Neural cell (in vitro differentiated cells): ENCODE measurements around the gene CLEC16A. TPM values are rescaled to one million over a fixed set of nuclear protein-coding genes. Genes with fewer than 3 reads are reported as not detected.

Experiments used
- H2AFZ ChIP-seq: fragments of 200-600, 300-800 bp; sonication (generic), shearing (Covaris generic); 2 replicates; pipeline ENCODE4 v1.6.0; 2014; ENCODE audit warnings: low read depth, mild to moderate bottlenecking, antibody characterized with exemption, low read length, moderate library complexity
- H3F3A ChIP-seq: fragments of 200-600 bp; shearing (Covaris generic); 2 replicates; pipeline ENCODE4 v1.6.1; 2016; ENCODE audit warnings: mild to moderate bottlenecking, moderate library complexity, mixed read lengths, antibody characterized with exemption, low read length; ENCODE audit not compliant: insufficient read depth, poor library complexity, severe bottlenecking
- H3K27ac ChIP-seq: fragments of 200-600, 300-800 bp; sonication (generic), shearing (Covaris generic); 2 replicates; pipeline ENCODE4 v1.5.1; 2014; ENCODE audit warnings: mild to moderate bottlenecking, low read length, moderate library complexity
- H3K27me3 ChIP-seq: fragments of 300-800, 200-600 bp; sonication (generic), shearing (Covaris generic); 2 replicates; pipeline ENCODE4 v1.6.0; 2014; ENCODE audit warnings: mild to moderate bottlenecking, low read depth, low read length, moderate library complexity; ENCODE audit not compliant: insufficient read depth
- H3K36me3 ChIP-seq: fragments of 300-800, 200-600 bp; sonication (generic), shearing (Covaris generic); 2 replicates; pipeline ENCODE4 v1.5.1; 2014; ENCODE audit warnings: mild to moderate bottlenecking, antibody characterized with exemption, low read length, moderate library complexity; ENCODE audit not compliant: insufficient read depth
- H3K4me2 ChIP-seq: fragments of 300-800, 200-600 bp; sonication (generic), shearing (Covaris generic); 2 replicates; pipeline ENCODE4 v1.6.0; 2014; ENCODE audit warnings: mild to moderate bottlenecking, low read length
- H3K4me3 ChIP-seq: fragments of 300-800, 200-600 bp; sonication (generic), shearing (Covaris generic); 2 replicates; pipeline ENCODE4 v1.5.1; 2014; ENCODE audit warnings: mild to moderate bottlenecking, low read length, moderate library complexity
- H3K79me2 ChIP-seq: fragments of 200-600 bp; shearing (Covaris generic); replicated peaks from 2 replicates; pipeline ENCODE4 v1.6.0; 2014; ENCODE audit warnings: mild to moderate bottlenecking, low read length, moderate library complexity; ENCODE audit not compliant: insufficient read depth
- H3K9ac ChIP-seq: fragments of 300-800, 200-600 bp; sonication (generic), shearing (Covaris generic); 2 replicates; pipeline ENCODE4 v1.6.1; 2016; ENCODE audit warnings: mild to moderate bottlenecking, low read length, mixed read lengths
- H3K9me2 ChIP-seq: fragments of 200-600 bp; shearing (Covaris generic); 2 replicates; pipeline ENCODE4 v1.6.1; 2016; ENCODE audit warnings: mild to moderate bottlenecking, low read length, mixed read lengths; ENCODE audit not compliant: insufficient read depth
- H3K9me3 ChIP-seq: fragments of 200-600, 300-800 bp; sonication (generic), shearing (Covaris generic); 2 replicates; pipeline ENCODE4 v1.6.1; 2016; ENCODE audit warnings: mild to moderate bottlenecking, mixed run types, low read length, moderate library complexity, mixed read lengths
- H4K20me1 ChIP-seq: fragments of 200-600 bp; shearing (Covaris generic); 2 replicates; pipeline ENCODE4 v1.6.1; 2016; ENCODE audit warnings: mild to moderate bottlenecking, mixed run types; ENCODE audit not compliant: insufficient read depth
- EP300 ChIP-seq: fragments of 450-650 bp; conservative IDR thresholded peaks from 2 replicates; pipeline ENCODE4 v1.6.1; 2014; ENCODE audit warnings: antibody characterized with exemption, mild to moderate bottlenecking, moderate library complexity; ENCODE audit not compliant: poor library complexity, severe bottlenecking
- EZH2 ChIP-seq: fragments of 200-600, 300-800 bp; shearing (Covaris generic), sonication (generic); IDR thresholded peaks from 2 replicates; pipeline ENCODE4 v1.6.1; 2014; ENCODE audit warnings: antibody characterized with exemption, low read length, borderline replicate concordance, mild to moderate bottlenecking; ENCODE audit not compliant: insufficient read depth, poor library complexity, severe bottlenecking
- MXI1 ChIP-seq: fragments of 450-650 bp; conservative IDR thresholded peaks from 2 replicates; pipeline ENCODE4 v1.6.1; 2014; ENCODE audit warnings: antibody characterized with exemption, mild to moderate bottlenecking; ENCODE audit not compliant: poor library complexity, severe bottlenecking
- POLR2AphosphoS5 ChIP-seq: IDR thresholded peaks from 2 replicates; pipeline ENCODE4 v1.6.1; 2012
- RAD21 ChIP-seq: fragments of 450-650 bp; conservative IDR thresholded peaks from 2 replicates; pipeline ENCODE4 v1.6.1; 2014; ENCODE audit warnings: antibody characterized with exemption, mild to moderate bottlenecking, moderate library complexity
- SMC3 ChIP-seq: fragments of 450-650 bp; conservative IDR thresholded peaks from 2 replicates; pipeline ENCODE4 v1.6.1; 2014; ENCODE audit warnings: antibody characterized with exemption, mild to moderate bottlenecking, moderate library complexity; ENCODE audit not compliant: poor library complexity
- TAF1 ChIP-seq: IDR thresholded peaks from 2 replicates; pipeline ENCODE4 v1.6.1; 2012; ENCODE audit warnings: low read depth
- polyA plus RNA-seq: library from polyadenylated mRNA; depleted of rRNA; stranded (reverse); fragments of >200 nt; gene quantifications from 2 replicates; pipeline ENCODE4 v1.2.3, GENCODE V29; 2014
- TF ChIP-seq, protein P1 (sequence below): fragments of 450-650 bp; IDR thresholded peaks from 2 replicates; pipeline ENCODE4 v1.5.1; 2014; ENCODE audit warnings: antibody characterized with exemption, mild to moderate bottlenecking, moderate library complexity; ENCODE audit not compliant: poor library complexity, severe bottlenecking
- TF ChIP-seq, protein P2 (sequence below): IDR thresholded peaks from 2 replicates; pipeline ENCODE4 v1.6.1; 2012; ENCODE audit warnings: borderline replicate concordance

The CLEC16A gene
- polyA plus RNA-seq, 1 donor from 2014 or later, result 11.1 TPM

DNA sequence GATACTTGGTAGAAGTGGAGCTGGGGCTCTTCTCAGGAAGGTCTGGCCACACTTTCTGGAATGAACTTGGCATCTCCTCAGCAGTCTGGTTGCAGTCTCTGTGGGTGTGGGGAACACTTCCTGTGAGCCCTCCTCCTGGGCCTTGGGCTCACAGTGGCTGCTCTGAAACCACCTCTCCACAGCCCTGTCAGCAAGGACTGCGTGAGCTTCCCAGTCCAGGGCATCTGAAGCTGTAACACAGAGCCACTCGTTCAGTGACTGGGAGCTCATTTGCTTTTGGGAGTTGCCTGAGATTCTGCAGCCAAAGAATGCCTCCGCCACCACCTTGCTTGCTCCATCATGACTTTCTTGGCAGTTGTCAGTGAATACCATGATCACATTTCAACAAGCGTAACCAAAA lies 60.0 kb downstream of the CLEC16A start:
- Histone ChIP-seq H2AFZ (no peak overlapping the region), H3K4me3 (no peak overlapping the region), H4K20me1 (no peaks in the 10 kb centered on the region), H3K27me3 (no peaks in the 10 kb centered on the region), H3K27ac (no peak overlapping the region), H3K9me3 (no peaks in the 10 kb centered on the region), H3K79me2 (no peaks in the 10 kb centered on the region), H3K4me2 (no peak overlapping the region), H3K9ac (no peak overlapping the region), H3K36me3 (no peaks in the 10 kb centered on the region), H3K9me2 (no peaks in the 10 kb centered on the region), H3F3A (no peaks in the 10 kb centered on the region)
- TF ChIP-seq MXI1 (no peak), POLR2AphosphoS5 (no peak), SMC3 (no peak), EP300 (no peak), TAF1 (no peak), RAD21 (no peak), EZH2 (no peak)
- TF ChIP-seq, protein P1, sequence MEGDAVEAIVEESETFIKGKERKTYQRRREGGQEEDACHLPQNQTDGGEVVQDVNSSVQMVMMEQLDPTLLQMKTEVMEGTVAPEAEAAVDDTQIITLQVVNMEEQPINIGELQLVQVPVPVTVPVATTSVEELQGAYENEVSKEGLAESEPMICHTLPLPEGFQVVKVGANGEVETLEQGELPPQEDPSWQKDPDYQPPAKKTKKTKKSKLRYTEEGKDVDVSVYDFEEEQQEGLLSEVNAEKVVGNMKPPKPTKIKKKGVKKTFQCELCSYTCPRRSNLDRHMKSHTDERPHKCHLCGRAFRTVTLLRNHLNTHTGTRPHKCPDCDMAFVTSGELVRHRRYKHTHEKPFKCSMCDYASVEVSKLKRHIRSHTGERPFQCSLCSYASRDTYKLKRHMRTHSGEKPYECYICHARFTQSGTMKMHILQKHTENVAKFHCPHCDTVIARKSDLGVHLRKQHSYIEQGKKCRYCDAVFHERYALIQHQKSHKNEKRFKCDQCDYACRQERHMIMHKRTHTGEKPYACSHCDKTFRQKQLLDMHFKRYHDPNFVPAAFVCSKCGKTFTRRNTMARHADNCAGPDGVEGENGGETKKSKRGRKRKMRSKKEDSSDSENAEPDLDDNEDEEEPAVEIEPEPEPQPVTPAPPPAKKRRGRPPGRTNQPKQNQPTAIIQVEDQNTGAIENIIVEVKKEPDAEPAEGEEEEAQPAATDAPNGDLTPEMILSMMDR, result no peak
- TF ChIP-seq, protein P2, sequence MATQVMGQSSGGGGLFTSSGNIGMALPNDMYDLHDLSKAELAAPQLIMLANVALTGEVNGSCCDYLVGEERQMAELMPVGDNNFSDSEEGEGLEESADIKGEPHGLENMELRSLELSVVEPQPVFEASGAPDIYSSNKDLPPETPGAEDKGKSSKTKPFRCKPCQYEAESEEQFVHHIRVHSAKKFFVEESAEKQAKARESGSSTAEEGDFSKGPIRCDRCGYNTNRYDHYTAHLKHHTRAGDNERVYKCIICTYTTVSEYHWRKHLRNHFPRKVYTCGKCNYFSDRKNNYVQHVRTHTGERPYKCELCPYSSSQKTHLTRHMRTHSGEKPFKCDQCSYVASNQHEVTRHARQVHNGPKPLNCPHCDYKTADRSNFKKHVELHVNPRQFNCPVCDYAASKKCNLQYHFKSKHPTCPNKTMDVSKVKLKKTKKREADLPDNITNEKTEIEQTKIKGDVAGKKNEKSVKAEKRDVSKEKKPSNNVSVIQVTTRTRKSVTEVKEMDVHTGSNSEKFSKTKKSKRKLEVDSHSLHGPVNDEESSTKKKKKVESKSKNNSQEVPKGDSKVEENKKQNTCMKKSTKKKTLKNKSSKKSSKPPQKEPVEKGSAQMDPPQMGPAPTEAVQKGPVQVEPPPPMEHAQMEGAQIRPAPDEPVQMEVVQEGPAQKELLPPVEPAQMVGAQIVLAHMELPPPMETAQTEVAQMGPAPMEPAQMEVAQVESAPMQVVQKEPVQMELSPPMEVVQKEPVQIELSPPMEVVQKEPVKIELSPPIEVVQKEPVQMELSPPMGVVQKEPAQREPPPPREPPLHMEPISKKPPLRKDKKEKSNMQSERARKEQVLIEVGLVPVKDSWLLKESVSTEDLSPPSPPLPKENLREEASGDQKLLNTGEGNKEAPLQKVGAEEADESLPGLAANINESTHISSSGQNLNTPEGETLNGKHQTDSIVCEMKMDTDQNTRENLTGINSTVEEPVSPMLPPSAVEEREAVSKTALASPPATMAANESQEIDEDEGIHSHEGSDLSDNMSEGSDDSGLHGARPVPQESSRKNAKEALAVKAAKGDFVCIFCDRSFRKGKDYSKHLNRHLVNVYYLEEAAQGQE, result no peak

DNA sequence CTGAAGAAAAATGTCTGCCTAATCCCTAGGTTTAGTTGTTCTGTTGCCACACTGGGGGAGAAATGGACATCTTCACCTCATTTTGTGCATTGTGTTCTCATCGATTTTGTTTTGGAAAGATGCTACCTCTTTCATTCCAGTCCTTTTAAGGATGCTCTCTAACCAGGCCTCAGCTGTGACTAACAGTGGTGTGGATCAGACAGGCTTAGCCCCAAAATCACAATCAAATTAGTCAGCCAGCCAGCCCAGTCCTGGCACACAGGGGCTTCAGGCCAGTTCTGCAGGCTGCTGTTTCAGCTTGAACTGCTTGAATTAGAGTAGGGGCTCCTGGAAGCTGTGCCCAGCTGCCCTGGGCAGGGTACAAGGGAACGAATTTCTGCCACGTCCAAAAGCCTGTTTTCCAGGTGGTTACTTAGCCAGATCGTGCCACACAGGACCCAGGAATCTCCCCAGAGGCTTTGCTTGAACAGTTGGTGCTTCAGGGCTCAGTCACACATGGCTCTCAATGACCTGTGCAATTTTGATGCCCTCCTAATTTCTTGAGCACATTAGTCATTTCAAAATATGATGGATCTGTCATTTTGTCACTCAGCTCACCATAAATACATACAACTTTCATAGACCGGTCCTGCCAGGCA lies 60.7 kb downstream of the CLEC16A start:
- Histone ChIP-seq H3K4me2 (no peak overlapping the region), H4K20me1 (no peaks in the 10 kb centered on the region), H3K79me2 (no peaks in the 10 kb centered on the region), H3K4me3 (no peak overlapping the region), H3F3A (no peaks in the 10 kb centered on the region), H3K27ac (no peak overlapping the region), H3K9me3 (no peaks in the 10 kb centered on the region), H2AFZ (no peak overlapping the region), H3K27me3 (no peaks in the 10 kb centered on the region), H3K36me3 (no peaks in the 10 kb centered on the region), H3K9me2 (no peaks in the 10 kb centered on the region), H3K9ac (no peak overlapping the region)
- TF ChIP-seq, protein P2, result no peak
- TF ChIP-seq SMC3 (no peak), RAD21 (no peak)
